Duodenal mucosa (tissue), 2 donors: ENCODE measurements around the gene OS9.
A peak's percentile ranks its signal among the peaks of the same experiment; 100 is the strongest.

Experiments
- H3K27ac ChIP-seq: one replicate; pipeline ENCODE4 v1.7.0; 2013; ENCODE audit warnings: low read depth, low read length
- H3K27me3 ChIP-seq, 2 donors: one replicate each; pipeline ENCODE4 v1.7.0; 2013; ENCODE audit warnings: low read length in 2 of 2, control low read depth in 1 of 2; ENCODE audit not compliant: insufficient read depth in 2 of 2, control insufficient read depth in 1 of 2
- H3K36me3 ChIP-seq, 2 donors: one replicate each; pipeline ENCODE4 v1.7.0; 2013; ENCODE audit warnings: low read length in 2 of 2, control low read depth in 1 of 2; ENCODE audit not compliant: insufficient read depth in 2 of 2, control insufficient read depth in 1 of 2
- H3K4me1 ChIP-seq, 2 donors: one replicate each; pipeline ENCODE4 v1.7.0; 2013; ENCODE audit warnings: low read length in 2 of 2, control low read depth in 1 of 2; ENCODE audit not compliant: insufficient read depth in 2 of 2, control insufficient read depth in 1 of 2
- H3K4me3 ChIP-seq, 2 donors: one replicate each; pipeline ENCODE4 v1.7.0; 2013; ENCODE audit warnings: low read length in 2 of 2, low read depth in 1 of 2
- H3K9ac ChIP-seq, 2 donors: one replicate each; pipeline ENCODE4 v1.7.0; 2013; ENCODE audit warnings: low read length in 2 of 2, low read depth in 1 of 2
- H3K9me3 ChIP-seq, 2 donors: one replicate each; pipeline ENCODE4 v1.7.0; 2013; ENCODE audit warnings: low read length in 2 of 2, control low read depth in 1 of 2; ENCODE audit not compliant: control insufficient read depth in 1 of 2

OS9 gene

DNA sequence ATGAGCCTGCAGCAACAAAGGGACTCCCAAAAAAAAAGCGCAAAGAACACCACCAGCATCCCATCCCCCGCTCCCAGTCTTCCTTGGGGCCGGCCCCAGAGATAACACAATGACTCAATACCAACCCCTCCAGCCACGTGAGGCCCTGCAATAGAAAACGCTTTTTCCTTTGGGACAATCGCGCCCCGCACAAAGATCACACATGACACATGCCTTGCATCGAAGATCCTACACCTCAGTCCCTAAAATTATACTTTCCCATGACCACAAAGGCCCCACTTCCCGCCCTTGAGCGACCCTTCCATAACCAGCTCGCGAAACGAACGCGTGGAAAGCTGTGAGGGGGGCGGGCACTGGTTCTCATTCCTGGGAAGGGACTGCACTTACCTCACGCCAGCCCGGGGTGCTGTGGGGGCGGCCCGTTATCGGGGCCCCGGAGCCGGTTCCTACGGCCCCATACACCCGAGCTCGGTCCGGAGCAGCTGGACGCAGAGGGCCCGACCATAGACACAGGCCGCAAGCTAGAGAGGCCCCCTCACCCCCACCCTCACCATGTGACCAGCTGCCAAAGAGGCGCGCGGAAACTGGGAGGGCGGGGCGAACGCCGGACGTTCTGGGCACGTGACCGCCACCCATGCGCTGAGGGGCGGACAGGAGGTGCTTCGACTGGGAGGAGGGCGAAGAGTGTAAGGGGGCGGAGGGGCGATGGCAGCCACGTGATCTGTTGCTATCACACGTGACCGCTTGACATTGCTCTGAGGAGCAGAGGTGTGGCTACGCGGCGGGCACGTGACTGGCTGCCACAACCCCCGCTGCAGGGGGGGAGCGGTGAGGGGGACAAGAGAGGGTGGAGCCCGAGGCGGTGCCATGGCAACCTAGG, 58.1 kb downstream of the OS9 start, which contains the start of gene CDK4:
Gene CDK4 (minus strand): TSS at position 523 of the 880 bp plus-strand sequence. CDS start 593 bp downstream, outside the sequence.
- no peaks in the 10 kb centered on the region for H3K9me3 ChIP-seq
- peaks cover 0 to 29% of the 10 kb centered on the region in 2 donors for H3K36me3 ChIP-seq
- H3K4me3 ChIP-seq = peak within 1 kb of the TSS; percentile 88 to 96
- H3K4me1 ChIP-seq = peaks cover 41 to 46% of the 10 kb centered on the region in 2 donors
- peak within 1 kb of the TSS; percentile 62 for H3K27ac ChIP-seq
- H3K9ac ChIP-seq = peak within 1 kb of the TSS; percentile 86 to 90
- no peaks in the 10 kb centered on the region for H3K27me3 ChIP-seq

DNA sequence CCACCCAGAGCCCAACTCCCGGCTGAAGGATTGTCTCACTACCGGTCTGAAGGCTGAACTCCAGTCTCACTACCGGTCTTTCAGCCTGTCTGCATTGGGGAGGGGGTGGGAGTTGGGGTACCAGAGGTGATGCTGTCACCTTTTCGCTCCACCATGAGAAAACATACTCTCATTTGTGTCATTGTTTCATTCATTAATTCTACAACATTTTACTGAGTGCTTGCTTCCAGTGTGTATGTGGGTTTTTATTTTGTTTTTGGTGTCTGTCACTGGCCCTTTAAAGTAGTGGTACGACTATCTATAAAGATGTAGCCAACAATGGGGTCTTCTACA, 58.7 kb downstream of the OS9 start:
- Histone ChIP-seq H3K4me3 (peak overlapping the region; percentile 88 to 96), H3K4me1 (peaks cover 41 to 46% of the 10 kb centered on the region in 2 donors), H3K36me3 (peaks cover 0 to 25% of the 10 kb centered on the region in 2 donors), H3K27me3 (no peaks in the 10 kb centered on the region), H3K27ac (peak overlapping the region; percentile 17), H3K9ac (peak overlapping the region; percentile 5 to 8), H3K9me3 (no peaks in the 10 kb centered on the region)

DNA sequence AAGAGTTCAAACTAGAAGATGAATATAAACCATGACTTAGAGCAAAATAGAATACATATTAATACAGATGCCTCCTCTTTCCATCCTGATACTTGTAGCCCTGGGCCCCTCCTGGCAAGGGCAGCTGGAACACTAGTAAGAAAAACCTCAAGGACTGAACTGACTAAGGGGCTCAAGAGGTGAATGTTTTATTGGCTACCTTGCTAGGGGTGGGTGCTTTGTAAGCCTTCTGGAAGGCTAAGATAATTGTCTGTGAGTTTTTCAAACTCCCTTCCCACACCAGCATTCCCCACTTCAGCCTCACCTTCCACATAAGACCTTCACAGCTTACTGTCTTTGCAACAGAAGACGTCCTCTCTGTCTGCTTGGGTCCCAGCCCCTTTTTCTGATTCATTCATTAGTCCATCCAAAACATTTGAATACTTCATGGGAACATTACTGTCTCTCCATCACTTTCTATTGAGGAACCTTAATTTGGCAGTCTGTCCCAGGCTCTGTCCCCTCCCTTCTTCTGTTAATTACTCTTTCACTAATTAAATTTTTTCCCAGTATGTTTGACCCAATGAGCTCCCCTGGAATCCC, 59.9 kb downstream of the OS9 start:
- Histone ChIP-seq H3K27ac (no peak overlapping the region), H3K9ac (peak overlapping the region; percentile 11 to 13), H3K9me3 (no peaks in the 10 kb centered on the region), H3K36me3 (peaks cover 0 to 24% of the 10 kb centered on the region in 2 donors), H3K4me3 (no peak overlapping the region), H3K4me1 (peaks cover 41 to 46% of the 10 kb centered on the region in 2 donors), H3K27me3 (no peaks in the 10 kb centered on the region)

DNA sequence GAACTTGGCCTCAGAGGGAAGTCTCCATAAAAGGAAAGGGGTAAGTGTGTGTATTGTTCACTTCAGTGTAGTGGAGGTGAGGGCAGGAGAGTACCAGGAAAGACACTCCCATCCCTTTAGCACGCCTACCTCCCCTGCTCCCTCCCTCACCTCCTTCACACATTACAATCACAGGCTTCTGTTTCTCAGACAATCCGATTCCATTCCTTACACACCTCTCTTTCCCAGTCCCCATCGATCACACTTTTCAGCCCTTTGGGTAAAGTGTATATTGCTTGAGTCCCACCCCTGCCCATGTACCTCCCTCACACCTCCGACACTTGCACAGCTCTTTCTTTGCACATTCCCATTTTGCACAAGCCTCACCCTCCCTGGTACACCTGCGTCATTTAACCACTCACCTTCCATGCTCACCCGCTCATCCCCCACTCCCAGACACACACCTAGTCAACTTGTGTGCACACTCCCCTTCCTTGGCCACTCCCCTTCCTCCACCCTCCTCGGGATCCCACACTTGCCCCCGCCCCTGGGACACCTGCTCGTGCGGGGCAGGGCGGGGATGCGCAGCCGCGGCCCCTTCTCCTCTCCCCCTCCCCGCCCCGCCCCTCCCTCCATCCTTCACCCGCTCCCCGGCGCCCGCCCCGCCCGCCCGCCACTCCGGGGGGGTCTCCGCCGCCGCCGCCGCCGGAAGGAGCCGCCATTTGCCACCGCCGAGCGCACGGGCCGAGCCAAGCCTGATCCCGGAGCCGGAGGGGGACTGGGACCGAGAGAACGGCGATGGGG, 60.7 kb downstream of the OS9 start, which contains the start of gene MARCHF9:
Gene MARCHF9 (plus strand): TSS at position 693 of the 783 bp plus-strand sequence. CDS start 426 bp downstream, outside the sequence.
- peak within 1 kb of the TSS; percentile 67 to 70 for H3K4me3 ChIP-seq
- peaks cover 0 to 20% of the 10 kb centered on the region in 2 donors for H3K36me3 ChIP-seq
- peak within 1 kb of the TSS; percentile 37 for H3K27ac ChIP-seq
- no peaks in the 10 kb centered on the region for H3K27me3 ChIP-seq
- H3K9ac ChIP-seq = peak within 1 kb of the TSS; percentile 61 to 62
- no peaks in the 10 kb centered on the region for H3K9me3 ChIP-seq
- H3K4me1 ChIP-seq = peaks cover 41 to 46% of the 10 kb centered on the region in 2 donors

DNA sequence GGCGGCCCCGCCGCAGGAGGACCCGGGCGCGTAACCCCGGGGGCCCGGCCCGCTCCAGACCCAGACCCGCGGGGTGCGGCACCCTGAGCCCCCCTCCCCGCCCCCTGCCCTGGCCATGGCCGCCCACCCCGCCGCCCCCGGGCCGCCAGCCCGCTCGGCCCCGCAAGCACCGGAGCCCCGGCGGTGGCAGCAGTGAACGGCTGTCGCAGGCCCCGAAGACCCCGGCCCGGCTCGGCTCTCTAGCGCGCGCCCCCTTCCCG, 61.2 kb downstream of the OS9 start:
- Histone ChIP-seq H3K4me3 (peak overlapping the region in 1 of 2 donors; percentile 67), H3K4me1 (peaks cover 41 to 46% of the 10 kb centered on the region in 2 donors)

DNA sequence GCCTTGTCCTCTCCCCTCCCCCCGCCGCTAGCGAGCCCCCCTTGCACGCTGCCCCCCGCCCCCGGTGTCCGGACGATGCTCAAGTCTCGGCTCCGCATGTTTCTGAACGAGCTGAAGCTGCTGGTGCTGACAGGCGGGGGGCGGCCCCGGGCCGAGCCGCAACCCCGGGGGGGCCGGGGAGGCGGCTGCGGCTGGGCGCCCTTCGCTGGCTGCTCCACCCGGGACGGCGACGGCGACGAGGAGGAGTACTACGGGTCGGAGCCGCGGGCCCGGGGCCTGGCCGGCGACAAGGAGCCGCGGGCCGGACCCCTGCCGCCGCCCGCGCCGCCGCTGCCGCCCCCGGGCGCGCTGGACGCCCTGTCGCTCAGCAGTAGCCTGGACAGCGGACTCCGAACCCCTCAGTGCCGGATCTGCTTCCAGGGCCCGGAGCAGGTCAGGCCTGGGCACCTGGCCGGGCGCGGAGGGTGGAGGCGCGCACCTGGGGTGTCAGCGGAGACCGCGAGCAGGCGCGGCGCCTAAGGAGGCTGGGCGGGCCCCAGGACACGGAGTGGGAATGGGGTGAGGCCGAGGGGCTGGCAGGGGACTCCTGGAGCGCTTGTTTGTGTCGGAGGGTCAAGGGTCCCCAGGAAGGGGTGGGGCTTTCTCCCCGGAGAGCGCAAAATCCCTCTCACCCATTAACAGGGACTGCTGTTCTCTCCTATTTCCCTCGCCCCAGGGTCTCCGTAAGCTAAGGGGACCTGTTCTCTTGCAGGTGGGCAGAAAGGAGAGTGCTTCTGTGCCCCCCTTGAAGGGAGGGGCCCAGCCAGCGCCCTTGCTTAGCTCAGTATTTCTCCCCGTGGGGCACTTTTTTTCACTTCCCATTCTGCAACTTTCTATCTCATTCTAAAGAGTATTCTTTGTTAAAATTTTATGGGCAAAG, 61.8 kb downstream of the OS9 start:
- Histone ChIP-seq H3K9me3 (no peaks in the 10 kb centered on the region), H3K4me3 (peak overlapping the region; percentile 67), H3K36me3 (peaks cover 0 to 14% of the 10 kb centered on the region in 2 donors), H3K9ac (peak overlapping the region; percentile 61 to 62), H3K27me3 (no peaks in the 10 kb centered on the region), H3K27ac (no peak overlapping the region), H3K4me1 (peaks cover 40 to 46% of the 10 kb centered on the region in 2 donors)

More for the DNA sequence above, 61.2 kb downstream of the OS9 start:
- no peak overlapping the region for H3K9ac ChIP-seq
- no peaks in the 10 kb centered on the region for H3K27me3 ChIP-seq
- H3K36me3 ChIP-seq = peaks cover 0 to 18% of the 10 kb centered on the region in 2 donors
- H3K27ac ChIP-seq = no peak overlapping the region
- H3K9me3 ChIP-seq = no peaks in the 10 kb centered on the region

DNA sequence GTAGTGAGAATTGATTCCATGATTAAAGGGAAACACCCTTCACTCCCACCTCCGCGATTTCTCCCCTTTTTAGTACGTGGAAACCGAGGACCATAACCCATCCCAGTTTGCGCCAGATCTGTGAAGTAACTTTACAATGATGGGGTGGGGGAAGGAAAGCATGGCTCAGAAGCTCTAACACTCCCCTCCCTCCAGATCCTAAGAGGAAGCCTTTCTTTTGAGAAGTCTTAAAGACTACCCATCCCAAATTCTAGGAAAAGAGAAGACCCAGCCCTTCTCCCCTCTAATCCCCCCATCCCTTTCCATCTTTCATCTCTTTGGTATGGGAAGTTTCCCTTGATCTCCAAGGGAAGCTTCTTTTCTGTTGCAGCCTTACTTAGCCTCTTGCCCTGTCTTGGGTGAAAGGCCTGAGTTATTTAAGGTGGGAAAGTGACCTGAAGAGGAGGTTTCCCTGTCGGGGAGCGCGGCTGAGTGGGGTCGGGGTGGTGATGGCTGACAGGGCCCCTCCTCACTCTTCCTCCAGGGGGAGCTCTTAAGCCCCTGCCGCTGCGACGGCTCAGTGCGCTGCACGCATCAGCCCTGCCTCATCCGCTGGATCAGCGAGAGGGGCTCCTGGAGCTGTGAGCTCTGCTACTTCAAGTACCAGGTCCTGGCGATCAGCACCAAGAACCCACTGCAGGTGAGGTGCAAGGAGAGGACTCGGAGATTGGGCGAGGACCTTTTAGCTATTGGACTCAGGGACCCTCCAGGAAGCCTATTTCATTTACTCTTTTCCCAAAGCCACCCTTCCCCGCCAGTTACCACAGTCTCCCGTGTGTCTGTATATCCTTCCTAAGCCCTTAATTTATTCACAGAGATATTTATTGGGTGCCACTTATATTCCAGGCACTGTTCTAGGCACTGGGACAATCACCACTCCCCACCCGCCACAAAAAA, 62.7 kb downstream of the OS9 start:
- Histone ChIP-seq H3K27ac (no peak overlapping the region), H3K36me3 (peaks cover 0 to 14% of the 10 kb centered on the region in 2 donors), H3K27me3 (no peaks in the 10 kb centered on the region), H3K4me3 (peak overlapping the region; percentile 67), H3K4me1 (peaks cover 31 to 37% of the 10 kb centered on the region in 2 donors), H3K9ac (peak overlapping the region; percentile 61 to 62), H3K9me3 (no peaks in the 10 kb centered on the region)

DNA sequence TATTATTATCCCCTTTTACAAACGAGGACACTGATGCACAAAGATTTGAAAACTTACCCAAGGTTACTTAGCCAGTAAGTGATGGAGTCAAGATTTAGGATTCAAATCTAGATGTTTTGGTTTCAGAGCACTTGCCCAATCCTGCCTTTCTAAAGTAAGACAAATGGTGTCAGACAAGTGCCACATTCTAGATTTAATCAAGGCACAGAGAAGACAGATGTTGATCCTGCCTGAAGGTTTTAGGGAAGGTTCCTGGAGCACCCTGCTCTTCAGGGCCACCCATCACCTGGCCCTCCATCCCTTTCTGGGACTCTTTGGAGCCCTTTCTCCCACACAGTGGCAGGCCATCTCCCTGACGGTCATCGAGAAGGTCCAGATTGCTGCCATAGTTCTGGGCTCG, 63.8 kb downstream of the OS9 start:
- Histone ChIP-seq H3K9ac (no peak overlapping the region), H3K4me3 (no peak overlapping the region), H3K4me1 (peaks cover 25 to 28% of the 10 kb centered on the region in 2 donors), H3K9me3 (no peaks in the 10 kb centered on the region), H3K36me3 (peaks cover 0 to 14% of the 10 kb centered on the region in 2 donors), H3K27ac (no peak overlapping the region), H3K27me3 (no peaks in the 10 kb centered on the region)
